ENCODE measurements around the gene HDX. TPM values are rescaled to one million over a fixed set of nuclear protein-coding genes. Genes with fewer than 3 reads are reported as not detected.

Gene HDX
- total and polyA plus RNA-seq, 4 donors, result 0.37 to 2.8 (median 1.4) TPM

GRCh38 chrX:84469226-84469625 is 33.0 kb downstream of the HDX start:
- Histone ChIP-seq H3K9ac (ENCODE audit: low read depth in 1 of 2, low read length in 2 of 2) (no peak overlapping the region), H3K4me1 (ENCODE audit: control insufficient read depth in 4 of 4, insufficient read depth in 4 of 4, low read length in 3 of 4) (peaks cover 0 to 3% (median 0%) of the 10 kb centered on the region in 4 donors), H3K27ac (ENCODE audit: low read depth in 1 of 2, low read length in 2 of 2) (no peak overlapping the region), H3K27me3 (ENCODE audit: control insufficient read depth in 4 of 4, insufficient read depth in 4 of 4, low read length in 3 of 4) (no peaks in the 10 kb centered on the region), H3K36me3 (ENCODE audit: control insufficient read depth in 4 of 4, insufficient read depth in 3 of 4, low read depth in 1 of 4, low read length in 3 of 4) (no peaks in the 10 kb centered on the region), H3K4me3 (ENCODE audit: low read depth in 1 of 3, low read length in 3 of 3) (no peak overlapping the region), H3K9me3 (ENCODE audit: control insufficient read depth in 4 of 4, low read length in 3 of 4) (no peaks in the 10 kb centered on the region)
- 65% methylated on average over 3 of the region's 3 CpGs for WGBS
- DNase-seq (ENCODE audit: low spot score), result no peak
- no peak for TF ChIP-seq JUND (IDR thresholded peaks at IDR 0.05)
- no peak for TF ChIP-seq RAD21 (IDR thresholded peaks at IDR 0.05)
- TF ChIP-seq ATF3 (IDR thresholded peaks at IDR 0.05), result no peak
- no peak for TF ChIP-seq FOXA2 (IDR thresholded peaks at IDR 0.05)
- no peak for TF ChIP-seq NR2F2 (IDR thresholded peaks at IDR 0.05)
- no peak for TF ChIP-seq EGR1 (IDR thresholded peaks at IDR 0.05; ENCODE audit: low read depth in 2 of 2)
- no peak for TF ChIP-seq MAX (IDR thresholded peaks at IDR 0.05)
- TF ChIP-seq TAF1 (conservative IDR thresholded peaks at IDR 0.05), result no peak
- TF ChIP-seq REST (IDR thresholded peaks at IDR 0.05), result no peak
- no peak for TF ChIP-seq SP1 (IDR thresholded peaks at IDR 0.05)
- no peak for TF ChIP-seq RXRA (IDR thresholded peaks at IDR 0.05)
- no peak for TF ChIP-seq CTCF (IDR thresholded peaks at IDR 0.05; ENCODE audit: low read depth, low read length, missing input control)
- no peak for TF ChIP-seq GABPA (IDR thresholded peaks at IDR 0.05 in 1 of 2, conservative IDR thresholded peaks at IDR 0.05 in 1 of 2)
- TF ChIP-seq ZBTB33 (IDR thresholded peaks at IDR 0.05), result no peak

GRCh38 chrX:84467898-84468297 is 34.4 kb downstream of the HDX start:
- Histone ChIP-seq H3K36me3 (ENCODE audit: control insufficient read depth in 4 of 4, insufficient read depth in 3 of 4, low read depth in 1 of 4, low read length in 3 of 4) (no peaks in the 10 kb centered on the region), H3K4me3 (ENCODE audit: low read depth in 1 of 3, low read length in 3 of 3) (no peak overlapping the region), H3K4me1 (ENCODE audit: control insufficient read depth in 4 of 4, insufficient read depth in 4 of 4, low read length in 3 of 4) (peaks cover 0 to 3% (median 0%) of the 10 kb centered on the region in 4 donors), H3K27ac (ENCODE audit: low read depth in 1 of 2, low read length in 2 of 2) (no peak overlapping the region), H3K27me3 (ENCODE audit: control insufficient read depth in 4 of 4, insufficient read depth in 4 of 4, low read length in 3 of 4) (no peaks in the 10 kb centered on the region), H3K9ac (ENCODE audit: low read depth in 1 of 2, low read length in 2 of 2) (no peak overlapping the region), H3K9me3 (ENCODE audit: control insufficient read depth in 4 of 4, low read length in 3 of 4) (no peaks in the 10 kb centered on the region)
- 94% methylated on average over 1 of the region's 1 CpG for WGBS
- TF ChIP-seq ZBTB33 (IDR thresholded peaks at IDR 0.05) (no peak), CTCF (IDR thresholded peaks at IDR 0.05; ENCODE audit: low read depth, low read length, missing input control) (no peak), JUND (IDR thresholded peaks at IDR 0.05) (no peak), HNF4A (conservative IDR thresholded peaks at IDR 0.05) (no peak), FOXA2 (IDR thresholded peaks at IDR 0.05) (no peak)
- no peak for DNase-seq (ENCODE audit: low spot score)

All from liver (tissue), 9 donors.